Inferior parietal cortex (tissue), 1 donor: ENCODE measurements around the gene FANCB.

Source experiments
- DNase-seq: peaks from one replicate; pipeline ENCODE4 v3.0.0-alpha.2; 2016; ENCODE audit errors: extremely low spot score

FANCB gene

DNA sequence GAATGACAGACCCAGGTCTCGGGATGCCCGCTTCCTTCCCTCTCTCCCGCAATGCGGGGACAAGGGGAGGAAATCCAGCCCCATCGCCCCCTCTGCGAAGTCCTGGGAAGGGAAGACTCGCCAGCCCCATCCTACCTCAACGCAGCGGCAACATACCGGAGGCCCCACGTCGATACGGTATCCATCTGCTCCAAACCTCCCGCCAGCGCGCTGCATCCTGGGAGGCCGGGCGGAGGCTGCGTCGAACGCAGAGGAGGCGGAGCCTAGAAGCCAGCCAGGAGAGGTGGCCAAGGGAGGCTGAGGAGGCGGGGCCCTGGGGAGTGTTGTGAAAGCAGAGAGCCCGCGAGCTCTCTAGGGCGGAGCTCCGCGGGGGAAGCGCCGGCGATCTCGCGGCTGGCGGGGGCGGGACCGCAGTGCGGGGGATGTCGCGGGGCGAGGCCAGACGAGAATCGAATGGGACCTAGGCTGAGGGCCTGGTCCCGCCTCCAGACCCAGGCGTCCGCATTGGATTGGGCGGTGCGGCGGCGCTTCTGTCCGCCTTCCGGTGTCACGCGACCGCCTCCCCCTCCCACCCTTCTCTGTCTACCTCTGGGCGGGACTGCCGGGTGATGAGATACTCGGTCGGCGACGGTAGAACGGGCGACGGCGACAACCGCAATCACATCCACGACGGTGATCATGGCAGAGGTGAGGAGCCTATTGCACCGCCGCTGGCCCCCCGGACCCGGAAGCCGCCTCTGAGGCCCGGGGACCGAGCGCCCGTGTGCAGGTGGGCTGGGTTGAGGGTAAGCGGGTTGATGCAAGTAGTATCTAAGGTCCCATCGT lies at the start of gene FANCB, which contains the start of gene MOSPD2:
Gene FANCB, minus strand, starts transcription at position 219 of the 825 bp plus-strand sequence. CDS start 7,559 bp downstream, outside the sequence.
Gene MOSPD2, plus strand, starts transcription at position 571 of the 825 bp plus-strand sequence. Its CDS starts 108 bp downstream, at position 679.
- peak; percentile 87 for DNase-seq

DNA sequence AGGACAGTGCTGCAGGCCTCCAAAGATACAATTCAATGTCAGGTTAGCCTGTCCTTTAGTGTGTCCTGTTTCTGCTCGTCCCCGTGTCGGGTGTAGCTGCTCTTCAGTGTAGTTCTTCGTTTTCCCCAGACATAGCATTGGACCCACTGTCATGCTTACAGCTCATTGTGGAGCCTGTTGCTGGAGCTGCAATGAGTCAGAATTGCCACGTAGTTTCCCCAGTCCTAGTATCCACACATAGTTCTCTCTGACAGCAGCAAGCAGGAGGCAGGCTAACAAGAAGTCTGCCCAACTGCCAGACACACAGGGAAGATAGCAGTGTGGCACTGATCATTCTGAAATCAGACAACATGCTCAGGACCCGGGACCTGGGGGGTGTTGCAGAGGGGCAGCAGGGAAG lies 49.6 kb upstream of the FANCB start:
- DNase-seq = no peak

DNA sequence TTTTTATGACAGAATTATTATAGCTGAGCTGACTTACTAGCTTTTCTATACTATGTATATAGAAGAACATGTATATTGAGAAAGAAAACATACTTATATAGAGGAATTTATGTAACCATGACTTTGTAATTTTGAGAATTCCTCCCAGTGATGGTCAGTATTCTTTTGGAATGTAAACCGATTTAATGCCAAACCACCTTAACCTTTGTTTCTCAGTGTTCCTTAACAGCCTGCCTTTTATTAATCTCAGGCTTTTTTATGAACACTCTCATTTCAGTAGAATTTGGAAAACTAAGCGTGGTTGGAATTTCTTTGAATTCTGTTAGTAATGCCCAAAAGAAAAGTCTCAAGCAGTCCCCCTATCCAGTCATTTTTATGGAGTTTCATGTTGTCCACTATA lies 47.3 kb upstream of the FANCB start:
- no peak for DNase-seq

DNA sequence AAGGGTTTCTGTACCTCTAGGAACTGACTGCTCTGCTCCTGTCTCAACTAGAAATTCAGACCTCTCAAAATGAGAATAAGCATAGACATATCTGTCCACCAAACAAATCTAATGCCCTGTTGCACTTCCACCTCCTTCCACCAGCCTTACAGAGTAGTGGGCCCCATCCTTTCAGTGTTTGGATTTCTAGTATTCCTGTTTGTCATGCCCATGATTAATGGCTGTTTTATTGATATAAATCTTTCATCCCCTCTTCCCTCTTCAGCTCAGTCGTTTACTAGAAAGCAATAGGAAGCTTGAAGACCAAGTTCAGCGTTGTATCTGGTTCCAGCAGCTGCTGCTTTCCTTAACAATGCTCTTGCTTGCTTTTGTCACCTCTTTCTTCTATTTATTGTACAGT lies 46.5 kb upstream of the FANCB start:
- DNase-seq = no peak

DNA sequence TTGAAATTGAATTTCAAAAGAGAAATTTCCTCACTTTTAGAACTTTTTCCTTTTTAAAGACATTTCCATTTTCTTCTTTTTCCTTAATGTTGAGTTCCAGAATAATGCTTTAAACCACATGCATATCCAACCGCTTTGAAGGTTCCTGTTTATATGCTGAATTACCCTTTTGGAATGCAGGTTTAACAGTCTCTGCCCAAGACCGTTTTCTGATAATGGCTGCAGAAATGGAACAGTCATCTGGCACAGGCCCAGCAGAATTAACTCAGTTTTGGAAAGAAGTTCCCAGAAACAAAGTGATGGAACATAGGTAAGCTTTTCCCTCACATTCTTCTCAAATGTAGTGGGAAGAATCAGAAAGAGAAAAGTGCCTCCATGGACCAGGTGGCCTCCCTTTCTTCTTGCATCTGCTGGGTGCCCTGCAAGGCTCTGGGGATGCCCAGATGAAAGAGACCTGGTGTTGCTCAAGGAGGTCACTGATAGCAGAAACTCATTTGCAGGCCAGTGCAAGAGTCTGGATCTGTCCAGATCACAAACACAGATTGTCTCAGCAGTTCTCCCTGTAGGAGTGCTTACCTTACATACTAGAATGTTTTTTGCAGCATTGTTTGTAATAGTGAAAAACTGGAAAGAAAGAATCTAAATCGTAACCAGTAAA lies 43.3 kb upstream of the FANCB start:
- DNase-seq = no peak

DNA sequence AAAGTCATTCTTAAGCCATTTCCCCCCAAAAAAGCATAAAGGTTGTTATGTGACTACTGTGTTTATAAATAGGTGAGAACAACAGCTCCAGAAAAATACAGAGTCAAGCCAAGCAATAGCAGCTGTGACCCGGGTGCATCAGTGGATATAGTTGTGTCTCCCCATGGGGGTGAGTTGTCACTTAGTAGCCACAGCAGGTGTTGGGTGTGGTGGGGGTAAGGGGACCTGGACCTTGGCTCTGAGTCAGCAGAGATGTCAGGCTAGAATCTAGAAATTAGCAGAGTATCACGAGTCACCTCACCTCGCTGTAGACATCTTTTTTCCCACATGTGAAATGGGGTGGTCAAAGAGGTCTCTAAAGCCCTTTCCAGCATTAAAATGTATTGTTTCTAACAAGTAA lies 42.7 kb upstream of the FANCB start:
- no peak for DNase-seq

DNA sequence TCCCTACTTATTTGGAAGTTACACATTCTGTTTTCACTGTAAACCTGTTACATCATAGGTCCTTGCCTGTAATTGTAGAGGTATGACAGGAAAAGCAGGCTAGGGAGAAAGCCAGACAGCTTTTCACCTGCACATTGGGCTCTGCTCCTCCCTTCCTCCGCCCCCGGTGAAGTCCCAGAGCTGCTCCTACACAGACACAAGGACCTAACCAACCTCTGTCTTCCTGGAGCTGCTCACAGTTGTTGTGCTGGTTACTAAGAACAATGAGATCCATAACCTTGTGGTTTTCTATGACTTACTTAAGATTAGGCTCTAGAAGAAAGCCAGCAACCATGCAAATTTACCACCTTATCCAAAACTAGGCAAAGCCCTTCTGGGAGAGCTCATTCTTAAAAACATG lies 40.4 kb upstream of the FANCB start:
- DNase-seq = no peak

DNA sequence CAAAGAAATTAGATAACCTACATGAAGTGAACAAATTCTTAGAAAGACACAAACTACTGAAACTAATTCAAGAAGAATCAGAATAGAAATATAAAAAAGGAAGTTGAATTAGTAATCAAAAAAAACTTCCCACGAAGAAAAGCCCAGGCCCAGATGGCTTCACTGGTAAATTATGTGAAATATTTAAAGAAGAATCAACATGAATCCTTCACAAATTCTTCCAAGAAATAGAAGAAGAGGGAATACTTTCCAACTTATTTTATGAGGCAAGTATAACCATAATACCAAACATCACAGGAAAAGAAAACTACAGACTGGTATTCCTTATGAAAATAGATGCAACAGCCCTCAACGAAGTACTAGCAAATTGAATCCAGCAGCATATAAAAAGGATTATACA lies 31.0 kb upstream of the FANCB start:
- DNase-seq = no peak

DNA sequence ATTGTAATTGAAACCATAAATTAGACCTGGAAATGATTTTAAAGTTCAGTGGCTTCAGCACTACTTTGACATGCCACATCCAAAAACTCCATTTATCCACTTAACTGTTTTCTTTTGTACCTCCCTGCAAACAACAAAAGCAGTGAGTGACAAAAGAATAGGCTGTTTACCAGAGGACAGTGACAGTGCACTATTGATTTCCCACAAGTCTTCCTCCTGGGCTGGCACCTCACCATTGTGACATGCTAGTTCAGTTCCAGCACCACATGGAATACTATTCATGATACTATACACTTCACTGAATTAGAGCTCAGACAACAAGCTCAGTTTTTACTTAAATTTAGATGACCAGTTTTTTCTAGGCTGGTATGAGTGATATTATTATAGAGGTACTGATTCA lies 29.7 kb upstream of the FANCB start:
- DNase-seq = peak; percentile 7

DNA sequence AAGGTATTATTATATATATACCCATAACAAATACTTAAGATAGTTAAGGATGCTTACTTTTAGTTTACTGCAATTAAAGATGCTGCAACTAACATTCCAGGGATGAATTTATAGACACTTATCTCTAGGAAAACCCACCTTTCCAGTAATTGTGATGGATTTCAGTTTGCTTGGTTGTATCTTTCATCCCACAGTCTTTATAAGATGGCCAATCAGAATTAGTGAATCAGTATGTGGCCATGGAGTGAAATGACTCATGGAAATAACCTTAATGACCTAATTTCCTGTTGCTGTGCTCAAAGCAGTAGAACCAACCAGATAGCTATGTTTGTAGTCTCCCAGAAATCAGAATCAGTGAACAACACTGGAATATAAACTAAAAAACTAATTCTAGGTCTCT lies 26.7 kb upstream of the FANCB start:
- DNase-seq = no peak

DNA sequence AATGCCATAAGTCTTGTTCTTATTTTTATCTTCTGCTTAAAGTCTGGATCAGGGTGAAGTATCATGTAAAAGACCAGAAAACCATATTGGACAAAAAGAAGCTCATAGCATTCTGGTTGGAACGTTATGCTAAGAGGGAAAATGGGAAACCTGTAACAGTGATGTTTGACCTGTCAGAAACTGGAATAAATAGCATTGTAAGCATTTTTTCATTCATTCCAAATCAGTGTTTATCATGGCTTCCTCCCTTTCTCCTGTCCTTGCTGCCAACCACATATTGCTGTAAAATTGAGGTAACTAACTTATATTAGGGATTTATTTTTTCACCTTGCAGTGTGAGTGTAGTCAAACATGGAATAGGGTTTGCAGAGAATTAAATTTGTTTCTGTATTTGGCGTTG lies 24.2 kb upstream of the FANCB start:
- DNase-seq = no peak

DNA sequence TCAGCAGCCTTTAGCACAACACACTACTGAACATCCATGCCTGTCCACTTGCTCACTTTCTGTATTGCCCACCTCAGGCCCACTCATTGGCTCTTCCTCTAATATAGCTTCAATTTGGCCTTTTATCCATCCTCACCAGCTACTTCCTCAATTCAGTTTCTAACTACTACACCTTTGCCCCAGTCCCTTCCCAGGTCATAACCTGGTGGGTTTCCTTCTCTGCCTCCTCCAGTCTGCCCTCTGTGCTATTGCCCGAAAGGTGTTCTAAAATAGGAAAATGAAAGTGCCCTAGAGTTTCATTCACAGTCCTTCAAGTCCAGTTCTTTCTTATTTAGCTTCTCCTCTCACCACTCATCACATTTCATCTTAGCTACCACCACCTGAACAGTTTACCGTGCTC lies 23.4 kb upstream of the FANCB start:
- DNase-seq = no peak

DNA sequence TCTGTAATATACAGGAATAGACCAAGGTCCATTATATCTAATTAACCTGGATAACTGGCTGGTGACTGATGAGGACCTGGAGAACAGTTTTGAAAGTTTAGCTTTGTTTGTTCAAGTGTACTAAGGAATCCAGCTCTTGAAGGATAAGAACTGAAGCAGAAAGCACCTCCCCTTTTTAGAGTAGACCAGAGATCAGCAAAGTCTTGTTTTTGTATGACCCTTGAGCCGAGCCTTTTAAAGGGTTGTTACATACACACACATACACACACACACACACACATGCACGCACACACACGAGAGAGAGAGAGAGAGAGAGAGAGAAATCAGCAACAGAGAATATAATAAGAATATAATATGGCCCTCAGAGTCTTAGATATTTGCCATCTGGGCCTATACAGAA lies 13.4 kb upstream of the FANCB start:
- no peak for DNase-seq

DNA sequence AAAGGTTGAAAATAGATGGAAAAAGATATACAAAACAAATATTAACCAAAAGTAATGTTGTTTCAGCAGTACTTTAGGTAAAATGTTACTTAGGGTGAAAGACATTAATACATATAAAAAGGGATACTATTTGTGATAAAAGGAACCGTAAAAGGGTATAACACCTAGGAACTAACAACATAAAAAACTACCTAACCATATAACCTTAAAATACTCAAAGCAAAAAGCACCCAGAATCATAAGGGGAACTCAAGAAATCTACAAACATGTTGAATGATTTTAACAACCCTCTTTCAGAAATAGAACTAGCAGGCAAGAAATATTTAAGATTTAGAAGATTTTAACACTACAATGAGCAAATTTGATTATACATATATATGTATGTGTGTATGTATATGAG lies 11.8 kb upstream of the FANCB start:
- no peak for DNase-seq

DNA sequence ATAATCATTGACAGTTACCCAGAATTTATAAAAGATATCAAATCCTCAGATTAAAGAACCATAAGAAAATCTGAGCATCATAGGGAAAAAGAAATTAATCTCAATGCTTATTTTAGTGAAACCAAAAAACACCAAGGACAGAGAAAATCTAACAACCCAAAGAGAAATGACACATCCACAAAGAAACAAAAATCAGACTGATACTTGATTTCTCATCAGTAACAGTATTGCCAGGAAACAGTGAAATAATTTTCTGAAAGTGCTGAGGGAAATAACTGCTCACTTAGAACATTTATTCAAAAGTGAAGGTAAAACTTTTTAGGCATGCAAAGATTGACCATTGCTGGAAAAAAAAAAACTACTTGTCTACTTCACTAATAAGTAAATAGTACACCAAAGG lies 11.0 kb upstream of the FANCB start:
- DNase-seq = no peak

DNA sequence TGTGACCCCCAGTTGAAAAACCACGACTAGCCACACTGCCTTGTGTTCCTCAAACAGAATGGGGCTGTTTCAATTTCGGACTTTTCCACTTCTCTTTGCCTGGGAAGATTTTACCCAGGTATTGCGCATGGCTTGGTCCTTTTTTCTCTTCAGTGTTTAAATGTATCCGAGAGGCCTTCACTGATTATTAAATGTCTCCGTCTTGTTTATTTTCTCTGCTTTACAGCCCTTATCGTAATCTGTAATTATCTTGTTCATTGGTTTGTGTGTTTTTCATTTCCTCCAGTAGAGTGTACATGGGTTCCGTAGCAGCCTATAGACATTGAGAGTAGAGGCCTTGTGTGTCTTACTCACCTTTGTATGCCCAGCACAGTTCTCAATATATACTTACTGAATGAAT lies 2.8 kb upstream of the FANCB start:
- no peak for DNase-seq

DNA sequence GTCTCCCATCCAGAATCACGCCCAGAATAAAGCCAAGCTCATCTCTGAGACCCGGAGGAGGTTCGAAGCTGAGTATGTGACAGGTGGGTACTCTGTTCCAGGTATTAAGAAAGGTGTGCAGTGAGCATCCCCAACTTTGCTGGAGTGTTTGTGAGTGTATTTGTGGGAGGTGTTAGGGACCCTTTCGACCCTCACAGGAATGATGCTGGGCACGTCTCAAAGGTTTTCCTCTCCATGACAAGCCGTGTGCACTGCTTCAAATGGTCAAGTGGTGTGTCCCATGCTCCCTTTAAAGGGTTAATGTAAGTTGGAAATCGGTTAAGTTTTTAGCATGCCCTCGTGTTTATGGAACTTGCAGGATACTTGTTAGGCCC lies 794 bp upstream of the FANCB start:
- no peak for DNase-seq

DNA sequence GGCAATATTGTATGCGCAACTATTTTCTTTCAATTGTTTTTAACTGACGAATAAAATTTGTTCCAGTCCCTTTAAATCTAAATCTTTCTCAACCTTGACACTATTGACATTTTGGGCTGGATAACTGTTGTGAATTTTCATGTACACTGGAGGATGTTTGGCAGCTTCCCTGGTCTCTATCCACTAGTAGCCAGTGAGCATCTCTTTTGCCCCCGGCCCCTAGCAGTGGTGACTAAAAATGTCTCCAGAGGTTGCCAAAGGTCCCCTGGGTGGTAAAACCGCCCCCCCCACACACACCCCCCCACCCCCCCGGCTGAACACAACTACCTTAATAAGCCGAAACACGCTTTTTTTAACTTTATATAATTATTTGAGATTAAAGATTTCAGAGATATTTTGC lies 514 bp downstream of the FANCB start:
- no peak for DNase-seq

DNA sequence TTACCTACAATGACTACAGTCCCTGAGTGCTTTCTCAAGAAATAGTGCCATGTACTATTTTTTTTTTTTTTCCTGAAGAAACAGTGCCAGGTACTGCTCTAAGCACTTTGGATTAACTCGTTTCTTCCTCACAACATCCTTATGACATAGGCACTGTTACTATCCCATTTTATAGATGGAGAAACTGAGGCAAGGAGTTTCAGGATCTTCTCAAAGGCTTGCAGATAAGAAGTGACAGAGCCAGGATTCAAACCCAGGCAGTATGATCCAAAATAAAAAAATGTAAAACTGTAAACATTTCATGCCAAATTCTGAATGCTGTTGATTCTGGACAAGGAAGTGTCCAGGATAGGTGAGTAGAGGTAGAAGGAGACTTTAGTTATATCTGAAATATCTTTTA lies 1.1 kb downstream of the FANCB start:
- no peak for DNase-seq

DNA sequence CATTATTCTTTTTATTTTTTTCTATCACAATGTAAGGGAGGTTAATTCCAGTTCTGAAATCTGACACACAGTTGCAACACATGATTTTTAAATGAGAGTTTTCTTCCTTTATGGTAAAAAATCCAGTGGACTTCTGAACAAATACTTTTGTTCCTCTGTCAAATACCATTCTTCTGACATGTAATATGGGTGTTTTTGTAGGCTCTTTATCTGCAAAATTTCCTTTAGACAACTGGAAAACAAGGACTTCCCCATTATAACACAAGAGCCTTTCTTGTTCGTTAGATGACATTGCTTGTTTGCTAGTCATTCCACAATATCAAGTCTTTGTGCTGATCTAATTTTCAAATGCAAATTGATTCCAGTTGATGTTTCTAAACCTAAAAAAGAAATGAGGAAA lies 7.7 kb downstream of the FANCB start:
- DNase-seq = peak; percentile 14

DNA sequence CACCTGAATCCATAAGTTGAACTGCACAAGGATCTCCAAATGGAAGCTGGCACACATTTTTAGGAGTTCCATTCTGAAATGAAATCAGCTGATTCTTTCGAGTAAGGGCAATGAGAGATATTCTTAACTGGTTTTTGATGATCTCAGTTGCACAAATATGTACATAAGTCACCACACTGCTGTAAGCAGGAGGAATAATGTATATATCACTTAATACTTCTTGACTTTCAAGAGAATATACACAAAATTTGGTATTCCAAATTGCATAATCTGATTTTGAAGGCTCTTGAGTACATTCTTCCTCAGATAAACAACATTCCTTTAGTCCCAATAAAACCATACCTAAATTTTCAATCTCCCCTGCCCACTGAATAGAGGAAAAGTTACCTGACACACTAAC lies 8.2 kb downstream of the FANCB start:
- no peak for DNase-seq

DNA sequence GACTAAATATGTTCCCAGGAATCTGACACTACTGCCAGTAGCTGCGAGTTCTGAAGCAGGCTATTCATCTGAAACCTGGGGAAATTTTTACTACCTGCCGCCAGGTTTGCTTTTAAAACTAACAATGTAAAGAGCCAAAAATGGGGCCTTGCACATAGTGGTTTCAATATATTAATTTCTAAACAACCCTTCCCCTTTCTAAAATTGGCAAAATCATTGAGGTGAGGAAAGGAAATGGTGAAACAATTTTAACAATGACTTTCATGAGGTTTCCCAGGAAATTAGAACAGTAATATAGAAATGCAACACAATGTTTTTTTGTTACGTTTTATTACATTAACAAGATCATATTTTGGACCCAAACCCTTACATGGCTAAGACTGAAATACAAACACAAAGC lies 21.3 kb downstream of the FANCB start:
- no peak for DNase-seq

DNA sequence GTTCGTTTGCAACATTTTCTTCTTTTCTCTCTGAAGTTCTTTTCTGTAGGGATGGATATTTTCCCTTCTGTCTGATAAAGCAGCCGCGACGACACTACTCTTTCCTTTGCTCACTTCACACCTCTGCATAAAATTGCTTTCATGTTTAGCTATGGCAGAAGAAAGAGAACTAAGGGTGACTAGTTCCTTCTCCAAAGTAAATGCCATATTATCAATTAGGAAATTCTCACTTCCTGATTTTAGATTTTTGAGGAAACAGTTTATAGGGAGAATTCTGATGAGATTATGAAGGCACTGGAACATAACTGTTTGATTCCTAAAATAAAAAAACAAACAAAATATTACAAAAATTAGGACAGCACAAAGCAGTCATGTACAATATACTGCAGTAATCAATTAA lies 29.2 kb downstream of the FANCB start:
- no peak for DNase-seq

DNA sequence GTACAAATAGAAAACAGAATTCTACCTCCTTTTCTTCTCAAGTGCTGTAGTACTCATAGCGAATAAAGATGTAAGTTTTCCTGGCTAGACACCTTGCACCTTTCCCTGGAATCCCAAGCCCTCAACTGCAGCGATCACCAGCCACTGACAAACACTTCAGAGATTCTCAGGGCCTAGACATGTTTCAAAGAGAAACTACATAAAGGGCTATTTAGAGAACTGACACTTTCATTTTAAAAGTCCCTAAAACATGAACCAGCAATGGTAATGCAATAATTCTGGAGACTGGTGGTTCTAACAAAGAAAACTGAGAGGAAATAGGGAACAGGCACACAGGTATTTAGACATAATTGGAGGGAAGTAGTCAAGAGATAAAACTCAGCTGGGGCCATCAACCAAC lies 35.7 kb downstream of the FANCB start:
- DNase-seq = no peak
